K562 treated with DMSO at 1 percent for 24 hours (cell line): ENCODE measurements around the gene AK2. TPM values are rescaled to one million over a fixed set of nuclear protein-coding genes. Genes with fewer than 3 reads are reported as not detected.

Source experiments
- total RNA-seq: library from RNA; unstranded; fragments of 300-600 nt; gene quantifications from 2 replicates; pipeline ENCODE4 v1.2.3, GENCODE V29; 2022; ENCODE audit warnings: low read depth; ENCODE audit not compliant: insufficient read depth

The AK2 gene
- 175 and 184 TPM in 2 replicates for total RNA-seq

DNA sequence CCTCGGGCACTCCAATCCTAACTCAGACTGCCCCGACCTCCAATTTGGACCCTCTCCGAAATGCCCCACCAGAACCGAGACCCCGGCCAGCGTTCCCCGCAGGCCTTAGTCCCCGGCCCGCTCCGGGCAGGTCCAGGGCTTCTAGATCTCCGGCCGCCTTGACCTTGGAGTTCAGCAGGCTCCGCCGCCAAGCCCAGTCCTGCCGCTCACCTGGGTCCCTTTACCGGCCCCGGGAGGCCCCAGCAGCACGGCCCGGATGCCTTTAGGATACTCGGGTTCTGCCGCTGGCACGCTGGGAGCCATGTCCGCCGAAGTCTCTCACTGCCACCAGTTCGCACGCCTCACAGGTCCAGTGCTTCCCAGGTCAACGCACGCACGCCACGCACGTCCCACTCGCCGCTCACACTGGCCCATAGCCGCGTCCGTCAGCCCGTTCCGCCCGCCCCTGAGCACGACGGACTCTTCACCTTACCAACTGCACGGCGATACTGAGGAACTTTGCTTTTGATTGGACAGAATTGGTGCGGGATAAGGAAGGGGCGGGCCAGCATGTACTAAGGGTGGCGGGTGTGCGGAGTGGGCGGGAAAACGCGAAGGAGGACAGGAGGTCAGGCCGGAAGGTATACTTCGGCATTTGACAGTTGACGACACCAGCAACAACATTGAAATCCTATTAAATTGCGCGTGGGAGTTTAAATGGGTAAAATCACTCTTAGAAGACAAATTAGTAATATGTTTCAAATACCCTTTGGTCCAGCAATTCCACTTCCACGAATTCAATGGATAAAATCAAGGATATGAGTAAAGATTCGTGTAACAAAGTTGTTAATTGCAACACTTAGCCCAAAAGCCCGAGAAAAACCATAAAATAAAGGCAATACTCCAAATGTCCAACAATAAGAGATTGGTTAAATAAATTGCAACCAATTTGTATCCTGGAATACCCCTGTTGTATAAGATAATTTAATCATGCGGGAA is at the start of gene AK2:
TSS of gene AK2 (minus strand) at position 358 of the 978 bp plus-strand sequence. CDS start at position 303, 55 bp downstream.

DNA sequence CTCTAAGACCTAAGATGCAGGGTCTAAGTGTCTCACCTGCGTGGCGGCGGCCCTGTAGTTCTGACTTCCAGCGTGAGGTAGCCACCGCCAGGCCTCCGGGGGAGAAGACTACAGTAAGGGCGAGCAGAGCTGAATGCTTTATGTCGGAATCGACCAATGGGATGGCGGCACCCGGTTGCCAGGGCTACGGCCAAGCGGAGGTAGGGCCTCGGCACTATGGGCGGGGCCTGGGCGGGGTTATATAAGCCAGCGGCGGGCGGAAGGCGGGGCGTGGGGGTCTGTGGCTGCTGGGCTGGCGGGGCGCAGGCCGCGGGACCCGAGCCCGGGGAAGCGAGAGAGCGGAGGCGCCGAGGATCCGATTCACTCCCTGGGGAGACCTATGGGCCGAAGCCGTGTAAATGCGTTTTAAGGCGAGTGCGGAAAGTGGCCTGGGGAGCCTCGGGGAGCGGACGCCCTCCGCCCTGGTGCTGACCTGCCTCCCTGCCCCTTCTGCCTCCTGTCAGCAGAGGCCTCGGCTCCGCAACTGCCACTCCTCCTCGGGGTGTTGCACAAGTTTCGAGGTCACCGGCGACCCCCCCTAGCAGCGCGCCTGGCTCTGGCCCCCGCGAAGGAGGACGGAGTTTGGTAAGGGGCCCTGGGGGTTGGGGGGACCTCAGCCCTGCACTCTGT is 44.3 kb upstream of the AK2 start, which contains the start of gene AZIN2:
TSS of gene AZIN2 (plus strand) at position 269 of the 669 bp plus-strand sequence. CDS start 1,097 bp downstream, outside the sequence.

DNA sequence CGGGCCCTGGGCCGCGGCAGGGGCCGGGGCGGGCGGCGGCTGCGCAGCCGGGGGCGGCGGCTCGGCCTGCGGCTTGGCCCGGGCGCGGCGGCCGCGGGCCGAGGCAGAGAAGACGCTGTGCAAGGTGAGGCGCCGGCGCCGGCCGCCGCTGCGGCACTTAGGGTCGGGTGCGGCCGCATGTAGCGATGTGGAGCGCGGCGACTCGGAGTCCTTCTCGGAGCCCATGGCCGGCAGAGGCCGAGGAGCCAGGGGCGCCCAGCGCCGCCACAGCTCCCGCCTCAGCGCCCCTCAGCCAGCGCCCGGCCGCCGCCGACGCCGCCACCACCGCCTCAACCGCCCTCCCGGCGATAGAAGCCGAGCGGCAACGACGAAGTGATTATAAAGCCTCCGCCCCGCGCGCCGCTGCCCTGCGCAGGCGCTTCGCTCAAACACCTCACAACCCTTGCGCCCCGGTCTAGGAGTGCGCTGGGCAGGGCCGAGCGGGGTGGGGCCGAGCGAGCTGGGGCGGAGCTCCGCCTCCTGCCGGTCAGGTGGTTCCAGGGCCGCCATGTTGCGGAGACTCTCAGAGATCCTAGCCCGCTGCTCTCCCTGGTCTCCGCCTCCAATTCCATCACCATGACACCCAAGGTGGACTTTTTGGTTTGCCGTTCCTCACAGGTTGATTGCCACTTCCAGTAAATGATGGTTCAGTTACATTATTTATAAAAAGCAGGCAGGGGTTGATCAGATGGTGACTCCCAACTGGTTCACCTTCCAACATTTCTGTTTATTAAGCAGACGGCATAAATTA is 72.0 kb downstream of the AK2 start, which contains the start of gene RNF19B:
TSS of gene RNF19B (minus strand) at position 349 of the 790 bp plus-strand sequence. CDS start at position 225, 124 bp downstream.

Other genes starting within 250 kb of the AK2 start
- 355 and 357 TPM in 2 replicates for gene YARS1, start 219.5 kb downstream of the AK2 start, total RNA-seq
- 10.3 and 11.3 TPM in 2 replicates for gene S100PBP, start 219.2 kb downstream of the AK2 start, total RNA-seq
- gene FNDC5, start 166.0 kb downstream of the AK2 start, total RNA-seq: not detected in 2 replicates
- gene HPCA, start 150.4 kb downstream of the AK2 start, total RNA-seq: not detected in 2 replicates
- gene TMEM54, start 135.5 kb downstream of the AK2 start, total RNA-seq: 54.7 and 78.5 TPM in 2 replicates
- gene RNF19B, start 72.1 kb downstream of the AK2 start, total RNA-seq: 33.2 and 34.7 TPM in 2 replicates
- gene AZIN2, start 44.3 kb upstream of the AK2 start, total RNA-seq: 1.7 and 2.6 TPM in 2 replicates
- 9.3 and 9.5 TPM in 2 replicates for gene TRIM62, start 145.2 kb upstream of the AK2 start, total RNA-seq
- gene ZNF362, start 219.6 kb upstream of the AK2 start, total RNA-seq: 3.1 and 4.9 TPM in 2 replicates